Gastrocnemius medialis (tissue), 4 donors: ENCODE results near the gene GJC3.

Experiments used
- CTCF ChIP-seq, 5 experiments: fragments of 450-650 bp in 3 of 5; fragments of 200-600 bp in 2 of 5; sonication (generic) in 2 of 5; IDR thresholded peaks in 4 of 5; conservative IDR thresholded peaks in 1 of 5; 1 replicate in 4 of 5; 2 replicates in 1 of 5; pipeline ENCODE4 v1.5.1; 2016 to 2019; ENCODE audit warnings: antibody characterized with exemption in 5 of 5, mild to moderate bottlenecking in 3 of 5, moderate library complexity in 3 of 5
- POLR2A ChIP-seq, 2 donors: fragments of 450-650 bp; IDR thresholded peaks; one replicate each; pipeline ENCODE4 v1.6.1; 2017; ENCODE audit warnings: antibody characterized with exemption in 2 of 2, mild to moderate bottlenecking in 2 of 2, moderate library complexity in 2 of 2

- peak in 1 of 5 experiments; percentile 12 for TF ChIP-seq CTCF (IDR thresholded peaks at IDR 0.05 in 4 of 5, conservative IDR thresholded peaks at IDR 0.05 in 1 of 5)
- no peak for TF ChIP-seq POLR2A (IDR thresholded peaks at IDR 0.05)
These were observed 20.3 kb upstream of the GJC3 start for GRCh38 chr7:99949645-99950228.
